ENCODE results near the gene DSTN.

The DSTN gene

GRCh38 chr20:17630806-17631195 is 60.9 kb downstream of the DSTN start:
- DNase-seq (ENCODE audit: extremely low spot score), result no peak
- ChIA-PET POLR2A (no interaction called here), CTCF (no interaction called here)
- TF ChIP-seq LEF1 (IDR thresholded peaks at IDR 0.05; ENCODE audit: borderline replicate concordance) (no peak), CTBP1 (IDR thresholded peaks at IDR 0.05; ENCODE audit: borderline replicate concordance) (no peak), FOXK2 (IDR thresholded peaks at IDR 0.05) (no peak), HDGF (IDR thresholded peaks at IDR 0.05; ENCODE audit: borderline replicate concordance) (no peak), L3MBTL2 (conservative IDR thresholded peaks at IDR 0.05) (no peak), FOXA1 (IDR thresholded peaks at IDR 0.05) (no peak), ZNF384 (IDR thresholded peaks at IDR 0.05) (no peak), FOXM1 (IDR thresholded peaks at IDR 0.05; ENCODE audit: borderline replicate concordance) (no peak), TARDBP (IDR thresholded peaks at IDR 0.05) (no peak), PKNOX1 (IDR thresholded peaks at IDR 0.05) (no peak), ARNT (IDR thresholded peaks at IDR 0.05) (no peak), NFRKB (IDR thresholded peaks at IDR 0.05) (no peak), ELF4 (IDR thresholded peaks at IDR 0.05) (no peak), BHLHE40 (IDR thresholded peaks at IDR 0.05; ENCODE audit: borderline replicate concordance) (no peak)

DNA sequence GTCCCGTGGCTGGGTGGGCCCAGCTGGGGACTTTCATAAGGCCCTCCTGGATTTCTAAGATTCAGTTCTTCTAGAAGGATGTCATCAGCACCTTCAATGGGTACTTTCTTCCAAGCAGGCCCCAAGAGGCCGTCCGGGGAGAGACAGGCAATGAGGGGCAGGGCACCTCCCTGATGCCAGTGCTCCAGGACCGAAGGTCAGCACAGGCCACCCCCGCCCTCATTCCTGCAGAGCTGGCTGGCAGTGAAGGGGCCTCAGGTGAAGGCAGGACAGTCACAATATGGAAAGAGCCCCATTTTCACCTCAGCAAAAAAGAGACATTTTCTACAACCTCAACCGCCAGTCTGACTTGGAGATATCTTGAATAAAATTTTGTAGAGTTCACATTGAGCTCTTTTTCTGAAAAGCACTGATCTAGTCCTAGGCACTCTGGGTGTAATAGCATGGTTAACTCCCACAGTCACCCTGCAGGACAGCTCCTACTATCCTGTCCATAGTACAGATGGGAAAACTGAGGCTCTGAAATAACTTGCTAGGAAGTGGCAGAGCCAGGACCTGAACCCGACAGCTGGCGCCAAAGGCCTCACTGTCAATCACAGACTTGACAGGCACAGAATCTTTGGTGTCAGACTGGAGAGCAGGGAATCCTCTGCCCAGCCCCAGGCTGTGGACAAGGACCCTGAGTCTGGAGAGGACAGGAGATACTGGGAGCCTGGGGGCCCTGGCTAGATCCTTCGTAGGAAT is 61.9 kb downstream of the DSTN start:
- ChIA-PET CTCF (no interaction called here), POLR2A (no interaction called here)
- TF ChIP-seq BHLHE40 (IDR thresholded peaks at IDR 0.05; ENCODE audit: borderline replicate concordance), result no peak
- no peak for TF ChIP-seq TARDBP (IDR thresholded peaks at IDR 0.05)
- no peak for TF ChIP-seq PKNOX1 (IDR thresholded peaks at IDR 0.05)
- TF ChIP-seq ZNF384 (IDR thresholded peaks at IDR 0.05), result no peak
- no peak for TF ChIP-seq HDGF (IDR thresholded peaks at IDR 0.05; ENCODE audit: borderline replicate concordance)
- no peak for TF ChIP-seq FOXM1 (IDR thresholded peaks at IDR 0.05; ENCODE audit: borderline replicate concordance)
- no peak for TF ChIP-seq ELF4 (IDR thresholded peaks at IDR 0.05)
- TF ChIP-seq NFRKB (IDR thresholded peaks at IDR 0.05), result no peak
- TF ChIP-seq SP1 (IDR thresholded peaks at IDR 0.05), result no peak
- no peak for TF ChIP-seq L3MBTL2 (conservative IDR thresholded peaks at IDR 0.05)
- no peak for TF ChIP-seq ARNT (IDR thresholded peaks at IDR 0.05)
- no peak for TF ChIP-seq LEF1 (IDR thresholded peaks at IDR 0.05; ENCODE audit: borderline replicate concordance)
- TF ChIP-seq SUZ12 (IDR thresholded peaks at IDR 0.05), result no peak
- no peak for TF ChIP-seq FOXK2 (IDR thresholded peaks at IDR 0.05)
- no peak for TF ChIP-seq FOXA1 (IDR thresholded peaks at IDR 0.05)
- no peak for DNase-seq (ENCODE audit: extremely low spot score)

- CTCF ChIA-PET, result no interaction called here
- no peak for TF ChIP-seq FOXK2 (IDR thresholded peaks at IDR 0.05)
- no peak for TF ChIP-seq ARNT (IDR thresholded peaks at IDR 0.05)
- no peak for TF ChIP-seq SP1 (IDR thresholded peaks at IDR 0.05)
- no peak for TF ChIP-seq HDGF (IDR thresholded peaks at IDR 0.05; ENCODE audit: borderline replicate concordance)
- no peak for TF ChIP-seq SUZ12 (IDR thresholded peaks at IDR 0.05)
- TF ChIP-seq BHLHE40 (IDR thresholded peaks at IDR 0.05; ENCODE audit: borderline replicate concordance), result no peak
- TF ChIP-seq CTBP1 (IDR thresholded peaks at IDR 0.05; ENCODE audit: borderline replicate concordance), result no peak
- no peak for TF ChIP-seq FOXM1 (IDR thresholded peaks at IDR 0.05; ENCODE audit: borderline replicate concordance)
- no peak for TF ChIP-seq LEF1 (IDR thresholded peaks at IDR 0.05; ENCODE audit: borderline replicate concordance)
- TF ChIP-seq ELF4 (IDR thresholded peaks at IDR 0.05), result no peak
- POLR2A ChIA-PET, result no interaction called here
- DNase-seq (ENCODE audit: extremely low spot score), result no peak
Measured at GRCh38 chr20:17633221-17633849, 63.5 kb downstream of the DSTN start.

- no peak for DNase-seq (ENCODE audit: extremely low spot score)
- ChIA-PET CTCF (interaction anchor here (1.3 kb wide), 1 partner anchor 15 kb away, joined by 3 read pairs; no protein-coding TSS in a partner anchor), POLR2A (no interaction called here)
- no peak for TF ChIP-seq NFRKB (IDR thresholded peaks at IDR 0.05)
- no peak for TF ChIP-seq ELF4 (IDR thresholded peaks at IDR 0.05)
- TF ChIP-seq ARNT (IDR thresholded peaks at IDR 0.05), result no peak
- no peak for TF ChIP-seq BHLHE40 (IDR thresholded peaks at IDR 0.05; ENCODE audit: borderline replicate concordance)
- TF ChIP-seq L3MBTL2 (conservative IDR thresholded peaks at IDR 0.05), result no peak
- TF ChIP-seq LEF1 (IDR thresholded peaks at IDR 0.05; ENCODE audit: borderline replicate concordance), result no peak
- TF ChIP-seq FOXA1 (IDR thresholded peaks at IDR 0.05), result no peak
- TF ChIP-seq ZNF384 (IDR thresholded peaks at IDR 0.05), result no peak
- no peak for TF ChIP-seq PKNOX1 (IDR thresholded peaks at IDR 0.05)
- TF ChIP-seq CTBP1 (IDR thresholded peaks at IDR 0.05; ENCODE audit: borderline replicate concordance), result no peak
- no peak for TF ChIP-seq SP1 (IDR thresholded peaks at IDR 0.05)
- no peak for TF ChIP-seq HDGF (IDR thresholded peaks at IDR 0.05; ENCODE audit: borderline replicate concordance)
- no peak for TF ChIP-seq TARDBP (IDR thresholded peaks at IDR 0.05)
- TF ChIP-seq FOXM1 (IDR thresholded peaks at IDR 0.05; ENCODE audit: borderline replicate concordance), result no peak
- no peak for TF ChIP-seq FOXK2 (IDR thresholded peaks at IDR 0.05)
- TF ChIP-seq SUZ12 (IDR thresholded peaks at IDR 0.05), result no peak
Measured at GRCh38 chr20:17633850-17634500, 64.1 kb downstream of the DSTN start.

GRCh38 chr20:17634661-17635331 is 64.9 kb downstream of the DSTN start:
- POLR2A ChIA-PET, result no interaction called here
- CTCF ChIA-PET, result interaction anchor here (1.3 kb wide), 1 partner anchor 14 kb away, joined by 3 read pairs; no protein-coding TSS in a partner anchor
- TF ChIP-seq SUZ12 (IDR thresholded peaks at IDR 0.05) (no peak), ELF4 (IDR thresholded peaks at IDR 0.05) (no peak), ARNT (IDR thresholded peaks at IDR 0.05) (no peak), BHLHE40 (IDR thresholded peaks at IDR 0.05; ENCODE audit: borderline replicate concordance) (no peak), NFRKB (IDR thresholded peaks at IDR 0.05) (no peak), PKNOX1 (IDR thresholded peaks at IDR 0.05) (no peak), HDGF (IDR thresholded peaks at IDR 0.05; ENCODE audit: borderline replicate concordance) (no peak), ZNF384 (IDR thresholded peaks at IDR 0.05) (no peak), SP1 (IDR thresholded peaks at IDR 0.05) (no peak), LEF1 (IDR thresholded peaks at IDR 0.05; ENCODE audit: borderline replicate concordance) (no peak), L3MBTL2 (conservative IDR thresholded peaks at IDR 0.05) (no peak), FOXK2 (IDR thresholded peaks at IDR 0.05) (no peak), TARDBP (IDR thresholded peaks at IDR 0.05) (no peak), FOXM1 (IDR thresholded peaks at IDR 0.05; ENCODE audit: borderline replicate concordance) (no peak), FOXA1 (IDR thresholded peaks at IDR 0.05) (no peak), CTBP1 (IDR thresholded peaks at IDR 0.05; ENCODE audit: borderline replicate concordance) (no peak)
- DNase-seq (ENCODE audit: extremely low spot score), result no peak
